Esophagus muscularis mucosa (tissue), 4 donors: Measurements from ENCODE around the gene MIEF2. TPM values are rescaled to one million over a fixed set of nuclear protein-coding genes. Genes with fewer than 3 reads are reported as not detected.

Source experiments
- DNase-seq: peaks from one replicate; pipeline ENCODE4 v3.0.0-alpha.2; 2017; ENCODE audit errors: extremely low spot score
- H3K27ac ChIP-seq, 4 donors: fragments of 200-600 bp; sonication (generic); replicated peaks in 1 of 4; 1 replicate in 3 of 4; 2 replicates in 1 of 4; pipeline ENCODE4 v1.5.1; 2016 to 2019; ENCODE audit warnings: mild to moderate bottlenecking in 1 of 4
- H3K27me3 ChIP-seq, 4 donors: fragments of 200-600 bp; sonication (generic); one replicate each; pipeline versions ENCODE4 v1.5.1 to v1.6.0; 2016 to 2019
- H3K36me3 ChIP-seq, 4 donors: fragments of 200-600 bp; sonication (generic); one replicate each; pipeline ENCODE4 v1.5.1; 2016 to 2019
- H3K4me1 ChIP-seq, 4 donors: fragments of 200-600 bp; sonication (generic); one replicate each; pipeline ENCODE4 v1.5.1; 2016 to 2019
- H3K4me3 ChIP-seq, 4 donors: fragments of 200-600 bp; sonication (generic); 1 replicate in 2 of 4; 2 replicates in 2 of 4; pipeline ENCODE4 v1.5.1; 2016 to 2019; ENCODE audit warnings: mild to moderate bottlenecking in 4 of 4, moderate library complexity in 1 of 4
- H3K9me3 ChIP-seq, 4 donors: fragments of 200-600 bp; sonication (generic); 1 replicate in 3 of 4; 2 replicates in 1 of 4; pipeline ENCODE4 v1.5.1; 2016 to 2019
- EP300 ChIP-seq: sonication (generic); formaldehyde crosslinking; IDR thresholded peaks from one replicate; pipeline ENCODE4 v1.6.1; 2017; ENCODE audit warnings: antibody characterized with exemption
- POLR2A ChIP-seq: fragments of 450-650 bp; IDR thresholded peaks from one replicate; pipeline ENCODE4 v1.6.1; 2017; ENCODE audit warnings: antibody characterized with exemption, moderate library complexity, mild to moderate bottlenecking, low read depth
- POLR2AphosphoS5 ChIP-seq, 2 donors: sonication (generic); formaldehyde crosslinking; IDR thresholded peaks; one replicate each; pipeline ENCODE4 v1.6.1; 2017; ENCODE audit warnings: antibody characterized with exemption in 2 of 2
- WGBS: methylation state at CpG from one replicate; pipeline ENCODE4 v1.1.5; 2018; 5-methylcytosine and 5-hydroxymethylcytosine counted together
- intact Hi-C: fragments of 100-400 bp; cut with DNase I; formaldehyde crosslinking; loops from one replicate; pipeline ENCODE4 v1.15.1; 2023
- total RNA-seq, 4 donors: library from RNA; depleted of rRNA; stranded (reverse); fragments of >200 nt; gene quantifications; one replicate each; pipeline versions ENCODE4 v1.1.0 to v1.2.1, GENCODE V29; 2016
- TF ChIP-seq, protein P1 (sequence below), 3 experiments: fragments of 200-600 bp in 2 of 3; fragments of 450-650 bp in 1 of 3; sonication (generic) in 2 of 3; IDR thresholded peaks; one replicate each; pipeline ENCODE4 v1.5.1; 2017 to 2019; ENCODE audit warnings: antibody characterized with exemption in 3 of 3, mild to moderate bottlenecking in 2 of 3, moderate library complexity in 1 of 3

Gene MIEF2
- total RNA-seq, 4 donors from 2014 or later = 10.8 to 27.2 (median 17.9) TPM

DNA sequence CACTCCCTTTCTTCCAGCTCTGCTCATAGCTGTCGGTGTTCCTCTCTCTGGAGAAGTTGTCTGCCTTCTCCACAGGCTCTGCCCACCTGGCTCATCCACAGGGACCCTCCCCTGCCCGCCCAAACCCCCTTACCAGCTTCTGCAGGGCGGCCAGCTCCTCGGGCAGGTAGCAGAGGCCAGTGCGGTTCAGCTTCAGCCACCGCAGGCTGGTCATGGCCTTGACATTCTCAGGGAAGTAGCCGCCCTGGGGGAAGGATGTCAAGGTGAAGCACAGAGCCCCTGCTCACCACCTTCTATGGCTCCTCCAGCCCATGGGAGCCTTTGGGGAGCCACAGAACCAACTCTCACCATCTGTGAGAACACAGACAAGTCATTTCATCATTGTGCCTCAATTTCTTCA is 3.7 kb upstream of the MIEF2 start:
- Histone ChIP-seq H3K36me3 (peaks cover 47 to 52% (median 50%) of the 10 kb centered on the region in 4 donors), H3K9me3 (no peaks in the 10 kb centered on the region), H3K27ac (peak overlapping the region; percentile 98 to 99 (median 99)), H3K27me3 (no peaks in the 10 kb centered on the region), H3K4me3 (peak overlapping the region; percentile 83 to 100 (median 100)), H3K4me1 (peaks cover 35 to 49% (median 44%) of the 10 kb centered on the region in 4 donors)
- no peak for DNase-seq
- WGBS = 92% methylated on average over 5 of the region's 7 CpGs
- intact Hi-C loops = no loop called here
- TF ChIP-seq POLR2AphosphoS5 (IDR thresholded peaks at IDR 0.05) (no peak), EP300 (no peak), POLR2A (no peak)
- TF ChIP-seq, protein P1, sequence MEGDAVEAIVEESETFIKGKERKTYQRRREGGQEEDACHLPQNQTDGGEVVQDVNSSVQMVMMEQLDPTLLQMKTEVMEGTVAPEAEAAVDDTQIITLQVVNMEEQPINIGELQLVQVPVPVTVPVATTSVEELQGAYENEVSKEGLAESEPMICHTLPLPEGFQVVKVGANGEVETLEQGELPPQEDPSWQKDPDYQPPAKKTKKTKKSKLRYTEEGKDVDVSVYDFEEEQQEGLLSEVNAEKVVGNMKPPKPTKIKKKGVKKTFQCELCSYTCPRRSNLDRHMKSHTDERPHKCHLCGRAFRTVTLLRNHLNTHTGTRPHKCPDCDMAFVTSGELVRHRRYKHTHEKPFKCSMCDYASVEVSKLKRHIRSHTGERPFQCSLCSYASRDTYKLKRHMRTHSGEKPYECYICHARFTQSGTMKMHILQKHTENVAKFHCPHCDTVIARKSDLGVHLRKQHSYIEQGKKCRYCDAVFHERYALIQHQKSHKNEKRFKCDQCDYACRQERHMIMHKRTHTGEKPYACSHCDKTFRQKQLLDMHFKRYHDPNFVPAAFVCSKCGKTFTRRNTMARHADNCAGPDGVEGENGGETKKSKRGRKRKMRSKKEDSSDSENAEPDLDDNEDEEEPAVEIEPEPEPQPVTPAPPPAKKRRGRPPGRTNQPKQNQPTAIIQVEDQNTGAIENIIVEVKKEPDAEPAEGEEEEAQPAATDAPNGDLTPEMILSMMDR (IDR thresholded peaks at IDR 0.05) = no peak

DNA sequence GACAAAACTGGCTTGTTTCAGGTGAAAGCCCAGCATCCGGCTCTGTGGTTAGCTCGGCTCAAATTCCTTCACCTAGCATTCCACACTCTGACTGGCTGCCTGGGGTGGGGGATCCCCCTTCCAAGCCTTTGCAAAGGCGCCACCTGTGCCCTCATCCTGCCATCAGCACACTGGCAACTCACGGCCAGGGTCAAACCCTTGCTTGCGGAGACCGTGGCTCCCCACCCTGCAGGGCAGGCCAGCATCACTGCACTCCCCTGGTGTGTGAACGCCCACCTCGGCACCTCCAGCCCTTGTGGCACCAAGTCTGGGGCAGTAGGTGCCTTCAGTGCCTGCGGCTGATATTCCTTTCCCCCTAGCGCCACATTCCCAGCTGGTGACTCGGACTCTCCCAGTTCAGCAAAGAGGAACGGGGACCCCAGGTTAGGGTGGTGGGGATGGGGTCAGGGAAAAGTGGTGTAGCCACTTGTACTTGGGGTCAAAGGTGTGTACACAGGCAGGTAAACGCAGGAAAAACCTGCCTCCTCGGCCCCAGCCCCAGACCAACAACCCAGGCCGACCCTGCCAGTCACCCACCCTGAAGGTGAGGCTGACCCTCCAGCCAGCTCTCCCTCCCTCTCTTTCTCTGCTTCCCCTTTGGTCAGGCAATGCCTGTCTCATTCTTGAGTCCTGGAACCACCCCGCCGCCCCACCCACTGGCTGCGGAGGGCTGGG is 3.0 kb upstream of the MIEF2 start:
- Histone ChIP-seq H3K27me3 (no peaks in the 10 kb centered on the region), H3K36me3 (peaks cover 41 to 45% (median 43%) of the 10 kb centered on the region in 4 donors), H3K4me1 (peaks cover 41 to 56% (median 51%) of the 10 kb centered on the region in 4 donors), H3K4me3 (peak overlapping the region; percentile 83 to 100 (median 100)), H3K9me3 (no peaks in the 10 kb centered on the region), H3K27ac (peak overlapping the region; percentile 98 to 99 (median 99))
- intact Hi-C loops = no loop called here
- DNase-seq = no peak
- 21% methylated on average over 16 of the region's 18 CpGs for WGBS
- TF ChIP-seq POLR2AphosphoS5 (IDR thresholded peaks at IDR 0.05) = no peak
- TF ChIP-seq, protein P1 (IDR thresholded peaks at IDR 0.05) = no peak
- TF ChIP-seq EP300 = no peak
- no peak for TF ChIP-seq POLR2A

- Histone ChIP-seq H3K9me3 (no peaks in the 10 kb centered on the region), H3K36me3 (peaks cover 36 to 43% (median 42%) of the 10 kb centered on the region in 4 donors), H3K4me3 (peak overlapping the region; percentile 83 to 100 (median 100)), H3K27me3 (no peaks in the 10 kb centered on the region), H3K4me1 (peaks cover 47 to 61% (median 55%) of the 10 kb centered on the region in 4 donors), H3K27ac (peak overlapping the region; percentile 98 to 99 (median 99))
- peak; percentile 97 for DNase-seq
- 2% methylated on average over 6 of the region's 16 CpGs for WGBS
- intact Hi-C loops = no loop called here
- TF ChIP-seq POLR2AphosphoS5 (IDR thresholded peaks at IDR 0.05) = no peak
- TF ChIP-seq, protein P1 (IDR thresholded peaks at IDR 0.05) = peak in 1 of 3 experiments; percentile 11
- TF ChIP-seq EP300 = no peak
- TF ChIP-seq POLR2A = no peak
Measured at GRCh38 chr17:18257982-18258355, 2.5 kb upstream of the MIEF2 start.

- H3K36me3 ChIP-seq = peaks cover 32 to 43% (median 42%) of the 10 kb centered on the region in 4 donors
- peaks cover 51 to 63% (median 56%) of the 10 kb centered on the region in 4 donors for H3K4me1 ChIP-seq
- peak within 1 kb of the TSS; percentile 83 to 100 (median 100) for H3K4me3 ChIP-seq
- H3K9me3 ChIP-seq = no peaks in the 10 kb centered on the region
- intact Hi-C loops = no loop called here
- WGBS = 2% methylated on average over 35 of the region's 71 CpGs
- peak within 1 kb of the TSS; percentile 98 to 99 (median 99) for H3K27ac ChIP-seq
- H3K27me3 ChIP-seq = no peaks in the 10 kb centered on the region
- TF ChIP-seq POLR2AphosphoS5 (IDR thresholded peaks at IDR 0.05) (peak; percentile 75 to 90), POLR2A (peak; percentile 64), EP300 (no peak)
- TF ChIP-seq, protein P1 (IDR thresholded peaks at IDR 0.05) = no peak
- no peak for DNase-seq
Measured at GRCh38 chr17:18258356-18259038, 2.0 kb upstream of the MIEF2 start, which contains the start of gene FLII. Gene FLII (minus strand): TSS chr17:18258738. CDS start chr17:18258690, 48 bp downstream.
